Astrocyte of the spinal cord (primary cell): ENCODE data around the gene RBBP5.

Experiments
- DNase-seq: peaks from one replicate; pipeline ENCODE4 v3.0.0; 2011; ENCODE audit warnings: low read depth, low spot score
- H3K4me3 ChIP-seq: 2 replicates; pipeline ENCODE4 v1.5.1; 2011; ENCODE audit warnings: low read depth, mild to moderate bottlenecking, low read length, moderate library complexity
- CTCF ChIP-seq: IDR thresholded peaks from 2 replicates; pipeline ENCODE4 v1.5.1; 2012; ENCODE audit warnings: low read depth, mild to moderate bottlenecking, low read length, inconsistent platforms
- in situ Hi-C: cut with HindIII; loops from 2 replicates; pipeline ENCODE4 v1.10.0; 2017; ENCODE audit warnings: low sequenced_read_pairs

RBBP5 gene

GRCh38 chr1:205068001-205068400 is 53.8 kb downstream of the RBBP5 start:
- DNase-seq = no peak
- TF ChIP-seq CTCF = no peak
- in situ Hi-C loops = no loop called here
- no peak overlapping the region for H3K4me3 ChIP-seq

DNA sequence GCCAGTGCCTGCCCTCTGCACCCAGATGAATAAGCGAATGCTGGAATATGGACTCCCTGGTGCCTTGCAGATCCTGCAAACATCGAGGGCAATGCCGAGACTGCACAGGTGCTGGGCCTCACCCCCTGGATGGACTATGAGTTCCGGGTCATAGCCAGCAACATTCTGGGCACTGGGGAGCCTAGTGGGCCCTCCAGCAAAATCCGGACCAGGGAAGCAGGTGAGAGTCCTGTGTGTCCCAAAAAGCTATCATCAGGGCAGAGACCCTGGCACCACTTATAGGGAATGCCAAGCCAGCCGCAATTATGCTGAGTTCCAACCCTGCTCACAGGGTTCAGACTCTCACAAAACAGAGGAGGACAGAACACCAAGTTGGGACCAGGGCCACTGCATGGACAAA is 54.7 kb downstream of the RBBP5 start:
- no peak overlapping the region for H3K4me3 ChIP-seq
- TF ChIP-seq CTCF = no peak
- in situ Hi-C loops = no loop called here
- DNase-seq = no peak

- TF ChIP-seq CTCF = no peak
- no peak for DNase-seq
- in situ Hi-C loops = no loop called here
- no peak overlapping the region for H3K4me3 ChIP-seq
Observed at GRCh38 chr1:205066141-205066818, 55.5 kb downstream of the RBBP5 start.

DNA sequence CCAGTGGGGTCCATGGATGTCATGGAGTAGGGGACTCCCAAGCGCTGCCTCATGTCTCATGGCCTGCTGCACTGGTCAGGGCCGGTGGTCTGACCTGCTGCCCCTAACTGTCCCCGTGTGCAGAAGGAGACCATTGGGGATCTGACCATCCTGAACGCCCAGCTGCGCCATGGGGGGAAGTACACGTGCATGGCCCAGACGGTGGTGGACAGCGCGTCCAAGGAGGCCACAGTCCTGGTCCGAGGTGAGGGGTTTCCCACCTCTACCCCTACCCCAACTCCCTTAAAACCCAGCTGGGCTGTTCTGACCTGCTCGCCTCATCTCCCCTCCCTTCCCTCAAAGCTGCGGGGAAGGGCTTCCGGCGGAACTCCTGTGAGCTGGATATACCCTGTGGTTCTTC is 56.1 kb downstream of the RBBP5 start:
- DNase-seq = no peak
- in situ Hi-C loops = no loop called here
- TF ChIP-seq CTCF = no peak
- H3K4me3 ChIP-seq = no peak overlapping the region

- in situ Hi-C loops = no loop called here
- H3K4me3 ChIP-seq = no peak overlapping the region
- TF ChIP-seq CTCF = no peak
- DNase-seq = no peak
Observed at GRCh38 chr1:205064741-205065316, 56.9 kb downstream of the RBBP5 start.

DNA sequence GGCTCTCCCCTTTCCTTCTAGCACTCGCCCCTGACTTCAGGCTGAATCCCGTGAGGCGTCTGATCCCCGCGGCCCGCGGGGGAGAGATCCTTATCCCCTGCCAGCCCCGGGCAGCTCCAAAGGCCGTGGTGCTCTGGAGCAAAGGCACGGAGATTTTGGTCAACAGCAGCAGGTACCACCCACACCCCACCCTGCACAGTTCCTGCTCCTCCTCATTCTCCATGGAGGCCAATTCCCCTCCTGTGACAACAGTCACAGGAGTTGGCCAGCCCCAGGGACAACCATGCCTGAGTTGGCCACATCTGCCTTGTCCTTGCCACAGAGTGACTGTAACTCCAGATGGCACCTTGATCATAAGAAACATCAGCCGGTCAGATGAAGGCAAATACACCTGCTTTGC is 57.5 kb downstream of the RBBP5 start:
- no peak overlapping the region for H3K4me3 ChIP-seq
- no peak for TF ChIP-seq CTCF
- in situ Hi-C loops = no loop called here
- no peak for DNase-seq
